HepG2 (cell line): Measurements from ENCODE around the gene SOBP. TPM values are rescaled to one million over a fixed set of nuclear protein-coding genes. Genes with fewer than 3 reads are reported as not detected.

Source experiments
- CBX1 ChIP-seq: IDR thresholded peaks from one replicate; pipeline ENCODE4 v1.6.1; 2016; ENCODE audit warnings: antibody characterized with exemption, low read depth
- CEBPZ ChIP-seq: IDR thresholded peaks from 2 replicates; pipeline ENCODE4 v1.6.1; 2012; ENCODE audit warnings: low read length, improper control_type of control experiment
- HBP1 ChIP-seq: IDR thresholded peaks from 2 replicates; pipeline ENCODE4 v1.6.1; 2016; ENCODE audit warnings: low read depth, control low read depth
- ISX ChIP-seq: sonication (generic); formaldehyde crosslinking; conservative IDR thresholded peaks from 2 replicates; pipeline ENCODE4 v1.5.0; 2020; ENCODE audit warnings: missing genetic modification reagents
- LBX2 ChIP-seq: sonication (generic); formaldehyde crosslinking; IDR thresholded peaks from 2 replicates; pipeline ENCODE4 v1.5.0; 2020; ENCODE audit warnings: missing genetic modification reagents, mild to moderate bottlenecking, borderline replicate concordance
- LRRFIP1 ChIP-seq: sonication (generic); formaldehyde crosslinking; conservative IDR thresholded peaks from 2 replicates; pipeline ENCODE4 v1.4.0; 2020; ENCODE audit warnings: missing genetic modification reagents
- PBX3 ChIP-seq: sonication (generic); formaldehyde crosslinking; IDR thresholded peaks from 2 replicates; pipeline ENCODE4 v1.8.1; 2023; ENCODE audit warnings: missing genetic modification reagents, inconsistent platforms, borderline replicate concordance
- RNF219 ChIP-seq: sonication (generic); formaldehyde crosslinking; IDR thresholded peaks from 2 replicates; pipeline ENCODE4 v1.5.0; 2020; ENCODE audit warnings: mild to moderate bottlenecking, missing genetic modification reagents
- SIX1 ChIP-seq: sonication (generic); formaldehyde crosslinking; IDR thresholded peaks from 2 replicates; pipeline ENCODE4 v1.4.0; 2020; ENCODE audit warnings: missing genetic modification reagents, borderline replicate concordance
- ZFP82 ChIP-seq: sonication (generic); formaldehyde crosslinking; IDR thresholded peaks from 2 replicates; pipeline ENCODE4 v1.5.1; 2020; ENCODE audit warnings: mild to moderate bottlenecking, missing genetic modification reagents, borderline replicate concordance
- ZNF180 ChIP-seq: sonication (generic); formaldehyde crosslinking; IDR thresholded peaks from 2 replicates; pipeline ENCODE4 v1.4.0; 2020; ENCODE audit warnings: low read depth, missing genetic modification reagents, borderline replicate concordance
- ZNF225 ChIP-seq: sonication (generic); formaldehyde crosslinking; IDR thresholded peaks from 2 replicates; pipeline ENCODE4 v1.4.0; 2020; ENCODE audit warnings: mild to moderate bottlenecking, missing genetic modification reagents
- ZNF335 ChIP-seq: sonication (generic); formaldehyde crosslinking; IDR thresholded peaks from 2 replicates; pipeline ENCODE4 v1.4.0; 2020; ENCODE audit warnings: missing genetic modification reagents
- ZNF432 ChIP-seq: sonication (generic); formaldehyde crosslinking; IDR thresholded peaks from 2 replicates; pipeline ENCODE4 v1.5.0; 2020; ENCODE audit warnings: missing genetic modification reagents, mild to moderate bottlenecking, borderline replicate concordance
- ZNF460 ChIP-seq: sonication (generic); formaldehyde crosslinking; IDR thresholded peaks from 2 replicates; pipeline ENCODE4 v1.5.1; 2020; ENCODE audit warnings: missing genetic modification reagents, mild to moderate bottlenecking, borderline replicate concordance
- ZSCAN21 ChIP-seq: sonication (generic); formaldehyde crosslinking; IDR thresholded peaks from 2 replicates; pipeline ENCODE4 v1.8.0; 2022; ENCODE audit warnings: mild to moderate bottlenecking, missing genetic modification reagents, moderate library complexity, borderline replicate concordance
- polyA plus RNA-seq, 8 experiments: library from polyadenylated mRNA; depleted of rRNA in 3 of 8; stranded (reverse) in 7 of 8; unstranded in 1 of 8; fragments of >200 nt; fragmentation: Illumina TruSeq in 4 of 8; extraction: Trizol in 4 of 8; gene quantifications; 2 replicates each; pipeline versions ENCODE4 v1.2.1 to v1.2.3, GENCODE V29; 2011 to 2016; ENCODE audit warnings: low read depth in 4 of 8, missing spikeins in 1 of 8, mixed read lengths in 1 of 8; ENCODE audit not compliant: insufficient read depth in 1 of 8
- total RNA-seq, 5 experiments: library from RNA; depleted of rRNA; stranded (reverse); fragments of >200 nt; fragmentation: Illumina TruSeq; extraction: Trizol; gene quantifications; 2 replicates each; pipeline ENCODE4 v1.2.3, GENCODE V29; 2016; ENCODE audit warnings: low read depth in 1 of 5

Gene SOBP
- total and polyA plus RNA-seq, 2 of the 13 experiments (the other 11 are each of a cell fraction or from before 2014, with no cell fraction given), result 1.5 to 6.9 TPM

GRCh38 chr6:107493158-107494057, 3.5 kb downstream of the SOBP start (continued):
- TF ChIP-seq CEBPZ, result no peak
- no peak for TF ChIP-seq PBX3 (CRISPR knock-in tag)
- no peak for TF ChIP-seq ZNF225
- TF ChIP-seq RNF219 (CRISPR knock-in tag), result no peak
- TF ChIP-seq ZFP82, result no peak
- TF ChIP-seq HBP1 (CRISPR knock-in tag), result peak; percentile 44; the same call in 1 of the 2 replicates
- TF ChIP-seq SIX1 (CRISPR knock-in tag), result peak; percentile 99
- TF ChIP-seq LBX2 (CRISPR knock-in tag), result no peak
- no peak for TF ChIP-seq ZNF432 (CRISPR knock-in tag)
- TF ChIP-seq ISX (CRISPR knock-in tag), result no peak
- TF ChIP-seq ZNF460 (CRISPR knock-in tag), result no peak; the same call in 1 of the 2 replicates
- no peak for TF ChIP-seq CBX1
- TF ChIP-seq ZSCAN21 (CRISPR knock-in tag), result peak; percentile 94
- 0 out of 2 replicates have a peak, but pooled peaks have one; percentile 68 for TF ChIP-seq ZNF335 (CRISPR knock-in tag)
- TF ChIP-seq ZNF180 (CRISPR knock-in tag), result no peak
- no peak for TF ChIP-seq LRRFIP1
